ENCODE results near the gene ARID3A. TPM values are rescaled to one million over a fixed set of nuclear protein-coding genes. Genes with fewer than 3 reads are reported as not detected.
"Not testable (repeated sequence)": the region's sequence is repeated elsewhere in the genome, so short reads cannot be mapped to it uniquely, and the experiment has no call there.

Gene ARID3A
- polyA plus RNA-seq, 10 donors: 6.9 to 13.1 (median 10.4) TPM

DNA sequence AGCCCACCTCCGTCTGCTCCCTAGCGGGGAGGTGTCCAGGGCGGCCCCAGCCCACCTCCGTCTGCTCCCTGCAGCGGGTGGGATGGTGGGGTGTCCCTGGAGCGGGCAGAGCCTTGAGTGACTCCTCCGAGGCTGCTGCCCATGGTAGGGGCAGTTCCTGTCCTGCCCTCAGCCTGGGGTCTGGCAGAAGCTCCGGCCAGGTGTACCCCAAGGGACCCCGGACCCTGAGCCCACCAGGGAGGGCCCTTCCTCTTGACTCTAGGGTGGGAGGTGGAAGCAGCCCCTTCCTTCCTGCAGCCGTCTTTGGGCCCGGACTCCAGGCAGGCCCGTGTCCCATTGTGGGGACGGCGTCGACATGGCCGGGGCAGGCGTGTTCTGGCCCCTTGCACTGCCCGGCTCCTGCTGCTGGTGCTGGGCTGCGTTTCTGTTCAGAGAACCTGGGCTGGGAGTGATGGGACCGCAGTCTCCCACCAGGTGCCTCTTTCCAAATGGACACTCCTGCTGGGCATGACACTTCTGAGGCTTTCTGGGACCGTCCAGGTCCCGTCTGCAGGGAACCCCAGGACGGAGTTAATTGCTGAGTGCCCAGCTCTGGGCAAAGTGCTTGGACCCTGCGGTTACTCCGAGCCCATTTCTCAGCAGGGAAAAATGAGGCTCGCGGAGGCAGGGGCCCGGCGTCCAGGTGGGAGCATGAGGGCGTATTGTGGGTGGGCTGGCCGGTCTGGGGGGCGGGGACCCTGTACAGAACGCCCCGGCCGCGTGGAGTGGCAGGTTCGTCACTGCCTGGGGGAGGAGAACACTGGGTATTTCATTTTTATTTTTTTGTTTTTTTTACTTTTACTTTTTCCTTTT, 19.8 kb downstream of the ARID3A start:
- DNase-seq: no peak

DNA sequence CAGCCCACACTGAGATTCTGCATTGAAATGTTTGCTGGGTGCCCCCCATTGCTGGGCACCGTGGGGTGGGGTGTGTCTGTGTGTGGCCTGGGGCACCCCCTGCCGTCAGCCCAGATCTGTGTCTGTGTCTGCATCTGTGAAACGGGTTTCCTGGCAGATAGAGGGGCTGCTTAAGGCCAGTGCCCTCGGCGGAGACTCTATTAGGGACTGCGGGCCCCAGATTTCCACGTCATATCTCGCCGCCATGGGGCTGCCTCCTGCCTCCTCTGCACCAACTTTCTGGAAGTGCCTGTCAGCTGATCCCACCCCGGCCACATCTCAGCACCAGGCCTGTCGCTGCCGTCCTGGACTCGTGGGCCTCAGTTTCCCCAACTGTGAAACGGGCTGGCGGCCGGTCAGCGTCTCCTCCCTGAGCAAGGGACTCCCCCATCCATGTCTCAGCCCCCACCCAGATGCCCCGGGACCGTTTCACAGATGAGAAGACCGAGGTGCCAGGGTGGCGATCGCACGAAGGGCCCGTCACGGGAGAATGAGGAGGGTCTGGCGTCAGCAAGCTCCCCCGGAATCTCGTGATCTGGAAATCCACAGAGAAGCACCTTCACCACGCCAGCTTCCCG, 21.4 kb downstream of the ARID3A start:
- no peak for DNase-seq

DNA sequence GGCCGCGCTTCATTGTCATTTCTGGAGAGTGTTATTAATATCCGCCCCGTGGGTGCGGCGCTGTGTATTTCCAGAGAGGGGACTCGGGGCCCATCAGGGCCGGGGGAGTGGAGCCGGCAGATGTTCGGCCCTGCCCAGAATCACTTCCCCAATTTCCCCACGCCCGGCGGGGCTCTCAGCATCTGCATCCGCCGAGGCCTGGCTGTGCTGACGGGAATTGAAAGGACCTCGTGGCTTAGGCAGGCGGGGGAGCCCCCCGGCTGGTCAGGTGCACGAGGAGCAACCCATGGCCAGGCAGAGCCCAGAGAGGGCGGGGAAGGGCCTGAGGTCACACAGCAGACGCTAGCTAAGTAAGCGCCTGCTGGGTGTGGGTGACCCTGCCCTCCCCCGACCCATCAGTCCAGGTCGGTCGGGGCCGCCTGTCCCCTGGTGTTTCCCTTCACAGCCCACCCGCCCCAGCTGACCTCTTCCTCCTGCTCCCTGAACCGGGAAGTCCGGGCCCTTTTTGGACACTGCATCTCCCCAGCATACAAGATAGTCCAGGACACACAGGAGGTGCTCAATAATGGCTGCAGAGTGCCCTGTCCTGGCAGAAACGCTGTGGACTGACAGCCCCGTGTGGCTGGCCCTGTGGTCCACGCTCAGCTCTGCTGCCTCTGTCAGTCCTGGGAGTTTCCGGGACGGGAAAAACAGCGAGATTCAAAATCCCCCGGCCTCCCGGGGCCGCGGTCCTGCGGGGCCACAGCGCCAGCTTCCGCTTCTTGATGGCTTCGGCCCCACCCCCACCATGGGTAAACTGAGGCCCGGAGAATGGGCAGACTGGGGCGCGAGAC, 22.1 kb downstream of the ARID3A start:
- peak in 2 of 3 donors; percentile 46 to 69 for DNase-seq

DNA sequence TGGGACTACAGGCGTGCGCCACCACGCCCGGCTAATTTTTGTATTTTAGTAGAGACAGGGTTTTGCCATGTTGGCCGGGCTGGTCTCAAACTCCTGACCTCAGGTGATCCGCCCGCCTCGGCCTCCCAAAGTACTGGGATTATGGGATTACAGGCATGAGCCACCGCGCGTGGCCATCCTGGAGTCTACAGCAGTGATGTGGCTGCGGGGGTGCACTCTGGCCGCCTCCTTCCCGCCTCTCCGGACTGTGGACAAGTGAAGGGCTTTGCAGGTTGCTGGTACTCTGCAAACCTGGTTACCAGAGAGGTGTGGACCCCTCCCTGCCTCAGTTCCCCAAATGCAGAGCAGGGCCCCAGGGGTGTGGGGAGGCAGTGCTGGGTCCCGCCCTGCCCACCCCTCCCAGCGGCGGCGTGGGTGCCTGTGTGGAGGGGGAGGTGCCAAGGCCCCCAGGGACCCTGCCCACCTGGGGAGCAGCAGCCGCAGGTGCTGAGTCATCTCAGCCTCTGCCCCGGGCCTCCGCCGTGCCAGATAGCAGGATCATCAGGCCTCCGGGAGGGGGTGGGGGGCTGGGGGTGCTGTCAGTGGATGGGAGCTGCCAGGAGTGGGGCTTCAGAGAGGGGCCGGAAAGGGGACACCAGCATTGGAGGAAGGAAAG, 23.1 kb downstream of the ARID3A start:
- no peak for DNase-seq

DNA sequence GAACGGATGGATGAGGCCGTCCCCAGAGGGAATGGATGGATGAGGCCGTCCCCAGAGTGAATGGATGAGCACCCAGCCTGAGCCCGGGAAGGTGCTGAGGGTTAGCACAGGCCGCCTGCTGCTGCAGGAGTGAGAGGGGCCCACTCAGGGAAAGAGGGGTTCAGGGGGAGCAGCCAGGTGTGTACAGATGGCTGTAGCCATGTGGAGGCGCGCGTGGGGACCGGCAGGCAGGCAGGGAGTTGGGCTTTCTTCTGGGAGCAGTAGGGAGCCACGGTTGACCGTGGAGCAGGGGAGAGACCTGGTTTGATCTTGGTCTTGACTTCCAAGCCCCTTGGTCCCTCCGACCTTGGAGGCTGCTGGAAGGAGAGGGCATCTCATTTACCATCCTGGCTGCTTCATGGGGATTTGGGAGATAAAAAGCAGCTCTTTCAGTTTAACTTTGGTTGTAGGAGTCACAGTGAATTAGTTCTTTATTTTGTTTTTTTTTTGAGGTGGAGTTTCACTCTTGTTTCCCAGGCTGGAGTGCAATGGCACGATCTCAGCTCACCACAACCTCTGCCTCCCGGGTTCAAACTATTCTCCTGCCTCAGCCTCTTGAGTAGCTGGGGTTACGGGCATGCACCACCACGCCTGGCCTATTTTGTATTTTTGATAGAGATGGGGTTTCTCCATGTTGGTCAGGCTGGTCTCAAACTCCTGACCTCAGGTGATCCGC, 24.7 kb downstream of the ARID3A start:
- no peak for DNase-seq

DNA sequence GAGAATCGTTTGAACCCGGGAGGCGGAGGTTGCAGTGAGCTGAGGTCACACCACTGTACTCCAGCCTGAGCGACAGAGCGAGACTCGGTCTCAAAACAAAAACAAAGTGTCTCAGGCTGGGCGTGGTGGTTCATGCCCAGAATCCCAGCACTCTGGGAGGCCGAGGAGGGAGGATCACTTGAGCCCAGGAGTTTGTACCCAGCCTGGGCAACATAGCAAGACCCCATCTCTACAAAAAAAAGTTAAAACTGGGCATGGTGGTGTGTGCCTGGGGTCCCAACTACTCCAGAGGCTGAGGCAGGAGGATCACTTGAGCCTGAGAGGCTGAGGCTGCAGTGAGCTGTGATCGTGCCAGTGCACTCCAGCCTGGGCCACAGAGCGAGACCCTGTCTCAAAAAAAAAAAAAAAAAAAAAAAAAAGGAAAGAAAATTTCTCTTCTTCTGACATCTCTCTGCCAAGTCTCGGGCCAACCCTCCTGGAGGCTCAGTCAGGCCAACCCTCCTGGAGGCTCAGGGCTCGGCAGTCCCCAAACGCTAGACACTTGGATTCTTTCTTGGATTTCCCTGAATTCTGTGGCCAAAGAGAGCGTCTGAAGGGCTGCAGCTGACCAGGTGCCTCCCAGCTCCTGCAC, 26.3 kb downstream of the ARID3A start:
- no peak for DNase-seq

DNA sequence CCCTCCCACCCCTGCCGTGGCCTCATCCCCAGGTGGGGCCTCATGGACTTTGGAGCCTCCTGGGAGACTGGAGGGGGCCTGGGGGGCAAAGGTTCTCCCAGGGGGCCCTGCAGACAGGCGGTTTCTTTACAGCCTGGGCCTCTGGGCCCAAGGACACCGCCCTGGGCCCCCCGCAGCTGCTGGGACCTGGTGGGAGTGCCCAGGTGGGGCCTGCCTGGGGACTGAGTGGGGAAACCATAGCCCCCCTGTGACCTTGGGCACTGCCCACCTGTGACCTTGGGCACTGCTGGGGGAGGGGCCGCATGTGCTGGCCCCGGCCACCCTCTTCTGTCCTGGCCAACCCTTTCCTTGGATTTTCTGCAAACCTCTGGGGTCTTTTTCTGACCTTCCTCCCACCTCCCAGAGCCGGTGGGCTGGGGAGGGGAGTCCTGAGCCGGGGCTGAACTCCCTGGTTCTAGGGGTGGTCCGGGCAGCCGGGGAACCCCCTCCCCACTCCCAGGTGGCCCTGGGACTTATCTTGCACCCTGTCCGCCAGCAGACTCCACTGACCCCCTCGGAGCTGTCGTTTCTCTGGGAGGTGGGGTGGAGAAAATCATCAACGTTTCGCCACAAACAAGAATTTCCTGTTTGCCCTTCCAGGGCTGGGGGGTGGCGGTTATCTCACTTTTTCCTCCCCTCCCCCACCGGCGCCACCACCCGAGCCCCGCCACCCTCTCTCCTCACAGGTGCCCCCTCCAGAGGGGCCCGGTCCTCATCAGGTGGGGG, 27.0 kb downstream of the ARID3A start:
- no peak for DNase-seq

DNA sequence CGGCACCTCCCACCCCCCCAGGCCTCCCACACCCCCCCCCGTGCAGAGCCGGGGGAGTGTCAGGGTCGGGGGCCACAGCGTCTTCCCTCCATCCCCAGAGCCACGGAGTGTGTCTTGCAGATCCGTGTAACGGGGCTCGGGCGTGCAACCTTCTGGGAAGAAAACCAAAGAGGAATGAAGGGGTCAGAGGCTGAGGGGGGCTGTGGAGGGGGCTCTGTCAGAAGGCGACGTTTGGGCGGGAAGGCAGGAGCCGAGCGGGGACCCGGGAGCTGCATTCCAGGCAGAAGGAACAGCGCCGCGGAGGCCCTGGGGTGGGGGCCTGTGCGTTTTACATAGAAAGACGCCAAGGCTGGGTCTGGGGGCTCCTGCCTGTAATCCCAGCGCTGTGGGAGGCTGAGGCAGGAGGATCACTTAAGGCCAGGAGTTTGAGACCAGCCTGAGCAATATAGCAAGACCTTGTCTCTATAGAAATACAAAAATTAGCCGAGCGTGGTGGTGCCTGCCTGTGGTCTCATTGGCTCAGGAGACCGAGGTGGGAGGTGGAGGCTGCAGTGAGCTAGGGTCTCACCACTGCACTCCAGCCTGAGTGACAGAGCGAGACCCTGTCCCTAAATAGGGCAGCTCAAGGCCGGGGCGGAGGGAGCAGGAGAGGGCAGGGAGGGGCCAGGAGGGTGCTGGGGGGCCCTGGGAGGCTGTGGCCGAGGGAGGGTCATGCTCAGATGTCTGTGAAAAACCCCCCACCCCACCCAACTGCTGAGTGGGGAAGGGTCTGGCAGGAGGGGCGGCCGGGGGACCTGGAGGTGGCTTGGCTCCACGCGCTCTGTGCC, 27.8 kb downstream of the ARID3A start:
- DNase-seq: no peak

DNA sequence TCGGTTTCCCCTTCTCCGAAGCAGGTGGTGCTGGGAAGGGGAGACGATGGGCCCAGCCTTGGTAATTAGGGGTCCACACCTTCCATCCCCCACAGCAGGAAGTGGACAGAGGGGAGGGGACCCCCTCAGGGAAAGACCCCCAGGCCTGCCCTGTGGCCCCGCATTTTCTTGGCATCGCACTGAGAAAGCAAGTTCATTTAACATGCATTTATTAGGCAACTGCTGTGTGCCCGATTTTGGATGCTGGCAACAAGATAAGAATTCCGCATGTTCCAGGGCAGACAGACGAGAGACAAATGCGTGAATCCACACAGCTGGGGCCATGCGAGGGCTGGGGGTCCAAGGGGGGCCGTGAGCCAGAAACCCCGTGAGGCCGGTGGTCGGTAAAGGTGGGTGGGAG, 28.4 kb downstream of the ARID3A start:
- DNase-seq: no peak

DNA sequence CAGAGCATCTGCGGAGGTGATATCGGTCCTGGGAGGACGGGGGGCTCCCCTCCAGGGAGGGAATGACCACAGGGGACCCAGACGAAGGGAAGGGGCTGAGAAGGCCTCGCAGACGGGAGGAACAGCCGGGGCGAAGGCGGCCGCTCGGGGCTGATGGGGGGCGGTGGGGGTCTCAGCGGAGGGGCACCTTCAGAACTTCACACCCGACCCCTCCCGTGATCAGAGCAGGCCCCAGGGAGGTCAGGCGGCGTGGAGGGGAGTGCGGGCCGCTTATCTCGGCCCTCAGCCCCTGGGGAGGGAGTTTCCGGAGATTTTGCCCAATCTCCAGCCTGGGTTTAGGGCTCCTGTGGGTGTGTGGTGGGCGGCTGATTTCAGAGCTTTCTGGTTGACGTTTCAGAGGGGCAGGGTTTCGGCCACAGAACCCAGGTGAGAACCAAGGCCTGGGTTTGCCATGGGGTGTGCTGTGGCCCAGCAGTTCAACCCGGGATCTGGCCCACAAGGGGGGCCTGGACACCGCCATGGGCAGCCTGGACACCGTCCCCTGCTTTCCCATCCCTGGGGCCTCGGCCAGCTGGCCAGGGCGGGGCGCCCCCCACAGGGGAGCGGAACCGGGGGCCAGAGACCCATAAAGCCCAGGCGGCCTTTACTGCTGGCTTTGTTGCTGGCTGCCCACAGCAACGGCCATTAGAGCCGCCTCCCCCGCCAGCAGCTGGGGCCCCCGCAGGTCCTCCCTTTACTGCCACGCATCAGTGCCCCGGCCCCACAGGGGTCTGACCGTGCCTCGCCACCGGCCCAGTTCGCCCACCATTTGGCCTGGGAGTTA, 29.0 kb downstream of the ARID3A start:
- DNase-seq: no peak

DNA sequence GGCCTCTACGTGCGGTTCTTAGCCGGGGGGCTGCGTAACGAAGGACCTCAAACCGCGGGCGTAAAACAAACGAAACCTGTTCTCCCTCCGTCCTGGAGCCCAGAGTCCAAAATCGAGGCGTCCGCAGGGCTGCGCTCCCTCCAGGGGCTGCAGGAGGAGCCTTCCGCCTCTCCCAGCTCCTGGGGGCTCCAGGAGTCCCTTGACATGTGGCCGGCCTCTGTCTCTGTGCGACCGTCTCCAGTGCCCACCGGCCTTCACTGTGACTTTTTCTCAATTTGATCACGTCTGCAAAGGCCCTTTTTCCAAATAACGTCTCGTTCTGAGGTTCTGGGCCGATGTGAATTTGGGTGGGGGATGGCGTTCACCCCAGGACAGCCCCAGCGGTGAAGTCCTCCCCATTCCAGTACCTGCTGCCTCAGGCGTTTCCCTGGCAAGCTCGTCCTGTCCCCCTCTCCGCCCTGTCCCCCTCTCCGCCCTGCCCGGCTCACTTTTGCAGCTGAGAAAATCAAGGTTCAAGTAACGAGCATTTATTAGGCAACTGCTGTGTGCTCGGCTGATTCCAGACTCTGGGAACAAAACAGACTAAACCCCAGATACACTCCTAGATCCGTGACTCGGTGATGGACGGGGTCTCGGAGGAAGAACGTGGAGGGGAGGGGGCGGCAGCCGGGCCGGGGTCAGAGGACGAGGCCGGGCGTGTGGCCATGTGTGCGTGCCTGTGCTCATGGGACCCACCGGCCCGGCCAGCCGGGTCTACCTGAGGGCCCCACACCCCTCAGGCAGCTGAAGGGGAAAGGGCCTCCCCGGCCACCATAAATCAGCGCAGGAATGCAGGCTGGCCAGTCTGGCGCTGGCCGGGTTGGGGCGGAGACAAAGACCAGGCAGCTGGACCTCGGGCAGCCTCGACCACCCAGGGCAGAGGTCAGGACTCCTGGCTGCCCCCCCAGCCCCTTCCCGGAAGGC, 30.2 kb downstream of the ARID3A start:
- DNase-seq: no peak

DNA sequence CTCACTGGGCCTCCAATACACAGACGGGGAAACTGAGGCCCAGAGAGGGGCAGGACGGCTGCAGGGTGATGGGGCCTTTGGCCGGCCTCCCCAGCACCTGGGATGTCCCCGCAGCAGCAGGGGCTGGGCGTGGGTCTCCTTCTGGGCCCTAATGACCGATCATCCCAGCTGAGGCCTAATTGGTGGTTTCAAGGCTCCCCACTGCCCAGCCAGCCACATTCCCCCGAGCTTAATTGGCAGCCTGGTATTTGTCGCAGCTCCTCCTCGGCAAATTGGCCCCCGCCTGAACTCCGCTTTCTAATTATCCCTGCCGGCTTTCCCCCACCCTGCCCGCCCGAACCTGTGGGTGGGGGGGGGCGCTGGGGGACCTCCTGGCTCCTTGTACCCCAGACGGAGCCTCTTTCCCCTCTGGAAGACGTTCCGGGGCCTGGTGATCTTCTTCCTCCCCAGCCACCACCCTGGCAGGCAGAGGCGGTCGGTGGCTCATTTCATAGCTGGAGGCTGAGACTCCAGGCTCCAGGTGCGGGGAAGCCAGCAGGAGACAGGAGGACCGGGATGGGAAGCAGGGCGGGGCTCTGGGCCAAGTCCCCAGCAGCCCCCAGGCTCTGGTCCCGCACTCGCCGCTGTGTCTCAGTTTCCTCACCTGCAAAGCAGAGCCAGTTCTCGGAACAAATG, 31.1 kb downstream of the ARID3A start:
- DNase-seq: no peak

DNA sequence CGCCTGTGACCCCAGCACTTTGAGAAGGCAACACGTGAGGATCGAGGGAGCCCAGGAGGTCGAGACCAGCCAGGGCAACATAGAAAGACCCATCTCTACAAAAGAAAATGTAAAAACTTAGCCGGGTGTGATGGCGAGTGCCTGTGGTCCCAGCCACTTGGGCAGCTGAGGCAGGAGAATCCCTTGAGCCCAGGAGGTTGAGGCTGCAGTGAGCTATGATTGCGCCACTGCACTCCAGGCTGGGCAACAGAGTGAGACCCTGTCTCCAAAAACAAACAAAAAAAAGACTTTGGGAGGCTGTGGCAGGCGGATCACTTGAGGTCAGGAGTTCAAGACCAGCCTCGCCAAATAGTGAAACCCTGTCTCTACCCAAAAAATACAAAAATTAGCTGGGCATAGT, 31.7 kb downstream of the ARID3A start:
- DNase-seq: not testable (repeated sequence)

DNA sequence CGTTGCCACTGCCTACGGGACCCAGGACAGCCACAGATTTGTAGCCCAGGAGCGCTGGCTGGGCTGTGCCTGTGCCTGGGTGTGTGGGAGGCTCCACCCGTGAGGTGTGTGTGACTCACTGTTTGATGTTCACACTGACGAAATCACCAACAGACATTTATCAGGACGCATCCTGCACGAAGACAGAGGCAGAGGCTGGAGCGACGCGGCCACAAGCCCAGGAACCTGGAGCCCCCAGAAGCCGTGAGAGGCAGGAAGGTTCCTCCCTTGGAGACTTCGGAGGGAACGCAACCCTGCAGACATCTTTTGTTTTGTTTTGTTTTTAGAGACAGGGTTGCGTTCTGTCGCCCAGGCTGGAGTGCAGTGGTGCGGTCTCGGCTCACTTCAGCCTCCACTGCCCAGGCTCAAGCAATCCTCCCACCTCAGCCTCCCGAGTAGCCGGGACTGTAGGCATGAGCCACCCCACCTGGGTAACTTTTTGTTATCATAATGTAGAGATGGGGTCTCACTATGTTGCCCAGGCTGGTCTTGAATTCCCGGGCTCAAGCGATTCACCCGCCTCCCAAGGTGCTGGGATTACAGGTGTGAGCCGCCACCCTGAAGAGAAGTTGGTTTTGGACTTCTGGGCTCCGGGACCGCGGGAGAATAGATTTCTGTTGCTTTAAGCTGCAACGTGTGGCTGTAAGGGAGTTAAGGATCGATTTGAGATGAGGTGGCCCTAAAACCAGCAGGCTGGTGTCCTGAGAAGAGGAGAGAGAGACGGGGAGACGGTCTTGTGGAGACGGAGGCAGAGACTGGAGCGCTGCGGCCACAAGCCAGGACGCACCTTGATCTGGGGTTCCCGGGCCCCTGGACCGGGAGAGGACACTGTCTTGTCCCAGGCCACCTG, 33.4 kb downstream of the ARID3A start:
- no peak for DNase-seq

DNA sequence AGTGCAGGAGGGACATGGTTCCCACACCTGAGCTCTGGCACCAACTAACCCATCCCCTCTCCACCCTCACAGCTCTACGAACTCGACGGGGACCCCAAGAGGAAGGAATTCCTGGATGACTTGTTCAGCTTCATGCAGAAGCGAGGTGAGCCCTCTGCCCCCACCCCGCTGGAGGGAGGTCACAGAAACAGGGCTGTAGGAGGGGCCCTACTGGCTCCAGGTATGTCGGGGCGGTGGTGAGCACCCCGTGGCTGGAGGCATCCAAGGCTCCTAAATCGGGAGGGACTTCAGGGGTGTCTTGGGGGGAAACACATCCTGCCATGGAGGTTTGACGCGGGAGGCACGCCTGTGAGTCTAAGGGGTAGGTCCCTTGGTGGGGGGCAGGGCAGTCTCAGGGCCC, 34.2 kb downstream of the ARID3A start:
- no peak for DNase-seq

Measured in muscle of back (tissue), 11 donors.